CD14-positive monocyte (primary cell): ENCODE data around the gene ZBTB8B. TPM values are rescaled to one million over a fixed set of nuclear protein-coding genes. Genes with fewer than 3 reads are reported as not detected.

Source experiments
- DNase-seq, 3 donors: peaks; one replicate each; pipeline ENCODE4 v3.0.0-alpha.2; 2011 to 2022
- H2AFZ ChIP-seq: 2 replicates; pipeline ENCODE4 v1.6.0; 2012; ENCODE audit warnings: mild to moderate bottlenecking, low read depth, low read length, inconsistent platforms; ENCODE audit not compliant: insufficient read depth, poor library complexity, severe bottlenecking
- H3K27ac ChIP-seq, 2 donors: 1 replicate in 1 of 2; 2 replicates in 1 of 2; pipeline ENCODE4 v1.5.1; 2012 to 2013; ENCODE audit warnings: low read length in 2 of 2, control low read depth in 1 of 2, inconsistent platforms in 1 of 2, low read depth in 1 of 2, mild to moderate bottlenecking in 1 of 2
- H3K27me3 ChIP-seq, 2 donors: one replicate each; pipeline versions ENCODE4 v1.6.0 to v1.6.1; 2011 to 2013; ENCODE audit warnings: low read length in 2 of 2; ENCODE audit not compliant: control insufficient read depth in 2 of 2, insufficient read depth in 2 of 2
- H3K36me3 ChIP-seq, 2 donors: replicated peaks in 1 of 2; 1 replicate in 1 of 2; 2 replicates in 1 of 2; pipeline versions ENCODE4 v1.5.1 to v1.6.1; 2012 to 2013; ENCODE audit warnings: low read length in 2 of 2, control low read depth in 1 of 2, inconsistent platforms in 1 of 2, mild to moderate bottlenecking in 1 of 2; ENCODE audit not compliant: insufficient read depth in 2 of 2, control insufficient read depth in 1 of 2
- H3K4me1 ChIP-seq, 2 donors: 1 replicate in 1 of 2; 2 replicates in 1 of 2; pipeline versions ENCODE4 v1.5.1 to v1.6.1; 2012 to 2013; ENCODE audit warnings: low read length in 2 of 2, control low read depth in 1 of 2, inconsistent platforms in 1 of 2, mild to moderate bottlenecking in 1 of 2, moderate library complexity in 1 of 2; ENCODE audit not compliant: insufficient read depth in 2 of 2, control insufficient read depth in 1 of 2
- H3K4me2 ChIP-seq: replicated peaks from 2 replicates; pipeline ENCODE3; 2012; ENCODE audit warnings: low read length, moderate library complexity, mild to moderate bottlenecking; ENCODE audit not compliant: poor library complexity, severe bottlenecking; ENCODE audit errors: extremely low read depth
- H3K4me3 ChIP-seq, 3 experiments: fragments of 200-600 bp in 1 of 3; sonication (generic) in 1 of 3; replicated peaks in 1 of 3; 1 replicate in 2 of 3; 2 replicates in 1 of 3; pipeline ENCODE4 v1.5.1; 2011 to 2013; ENCODE audit warnings: low read length in 3 of 3, mild to moderate bottlenecking in 3 of 3, control low read depth in 2 of 3, low read depth in 2 of 3, inconsistent platforms in 1 of 3, moderate library complexity in 1 of 3
- H3K79me2 ChIP-seq: 2 replicates; pipeline ENCODE4 v1.6.0; 2012; ENCODE audit warnings: mild to moderate bottlenecking, control low read depth, inconsistent platforms, low read length, moderate library complexity; ENCODE audit not compliant: insufficient read depth
- H3K9ac ChIP-seq: 2 replicates; pipeline ENCODE4 v1.6.0; 2017; ENCODE audit warnings: low read length, mild to moderate bottlenecking; ENCODE audit not compliant: insufficient read depth, poor library complexity, severe bottlenecking
- H3K9me3 ChIP-seq, 2 donors: replicated peaks in 1 of 2; 1 replicate in 1 of 2; 2 replicates in 1 of 2; pipeline versions ENCODE4 v1.5.1 to v1.6.1; 2012 to 2013; ENCODE audit warnings: low read length in 2 of 2, control low read depth in 1 of 2; ENCODE audit not compliant: control insufficient read depth in 1 of 2, insufficient read depth in 1 of 2
- H4K20me1 ChIP-seq: 2 replicates; pipeline ENCODE4 v1.6.0; 2012; ENCODE audit warnings: mild to moderate bottlenecking, low read length, control low read depth, moderate library complexity; ENCODE audit not compliant: insufficient read depth
- H3K27ac Mint-ChIP-seq, 7 donors: one replicate each; pipeline ENCODE4 v1.8.0; 2020; ENCODE audit warnings: mild to moderate bottlenecking in 7 of 7, mixed read lengths in 7 of 7, moderate library complexity in 6 of 7, inconsistent platforms in 2 of 7
- H3K27me3 Mint-ChIP-seq, 3 donors: one replicate each; pipeline ENCODE4 v1.8.0; 2021 to 2022; ENCODE audit warnings: low read depth in 3 of 3, mild to moderate bottlenecking in 3 of 3, mixed read lengths in 3 of 3, moderate library complexity in 3 of 3, inconsistent platforms in 1 of 3
- H3K36me3 Mint-ChIP-seq, 2 donors: one replicate each; pipeline ENCODE4 v1.8.0; 2020; ENCODE audit warnings: mixed read lengths in 2 of 2, inconsistent platforms in 1 of 2, mild to moderate bottlenecking in 1 of 2
- H3K4me1 Mint-ChIP-seq: one replicate; pipeline ENCODE4 v1.8.0; 2020; ENCODE audit warnings: mild to moderate bottlenecking, mixed read lengths
- H3K4me3 Mint-ChIP-seq, 2 donors: one replicate each; pipeline ENCODE4 v1.8.0; 2020; ENCODE audit warnings: mild to moderate bottlenecking in 2 of 2, mixed read lengths in 2 of 2, moderate library complexity in 1 of 2
- H3K9me3 Mint-ChIP-seq, 7 donors: one replicate each; pipeline ENCODE4 v1.8.0; 2020 to 2022; ENCODE audit warnings: mixed read lengths in 7 of 7, mild to moderate bottlenecking in 6 of 7, moderate library complexity in 6 of 7, inconsistent platforms in 2 of 7
- WGBS: methylation state at CpG from one replicate; pipeline ENCODE4 v1.1.5; 2013; ENCODE audit warnings: missing lambda C conversion rate; ENCODE audit not compliant: insufficient coverage; 5-methylcytosine and 5-hydroxymethylcytosine counted together
- intact Hi-C, 2 donors: fragments of 100-400 bp; cut with micrococcal nuclease; formaldehyde crosslinking; loops; one replicate each; pipeline versions ENCODE4 v1.15.0 to v1.15.1; 2023
- polyA plus RNA-seq, 3 donors: library from polyadenylated mRNA; depleted of rRNA in 1 of 3; unstranded in 2 of 3; stranded (reverse) in 1 of 3; fragments of 300-500 nt in 2 of 3; fragments of >200 nt in 1 of 3; fragmentation: Illumina TruSeq in 2 of 3; gene quantifications; 1 replicate in 2 of 3; 2 replicates in 1 of 3; pipeline ENCODE4 v1.2.3, GENCODE V29; 2012 to 2021
- TF ChIP-seq, protein P1 (sequence below): fragments of 200-600 bp; IDR thresholded peaks from one replicate; pipeline ENCODE4 v1.8.0; 2022; ENCODE audit warnings: antibody characterized with exemption, mild to moderate bottlenecking

Gene ZBTB8B
- polyA plus RNA-seq, 3 donors: not detected

DNA sequence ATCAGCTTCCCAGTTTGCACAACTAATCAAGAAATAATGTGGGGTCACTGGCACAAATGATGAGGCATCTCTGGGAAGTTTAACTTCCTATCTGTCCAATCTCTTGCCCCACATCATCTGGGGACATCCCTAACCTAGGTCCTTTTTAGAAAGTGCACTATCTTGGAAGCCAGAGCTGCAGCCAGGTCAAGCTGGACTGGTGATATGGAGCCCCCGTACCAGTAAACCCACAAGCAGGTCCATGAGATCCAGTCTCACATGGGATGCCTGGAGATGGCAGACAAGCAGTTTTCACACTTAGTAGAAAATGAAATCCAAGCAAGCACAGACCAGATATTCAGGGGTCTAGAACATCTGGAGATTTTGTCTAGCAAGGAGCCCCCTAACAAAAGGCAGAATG lies 43.1 kb upstream of the ZBTB8B start:
- H3K4me1 ChIP-seq: no peaks in the 10 kb centered on the region
- TF ChIP-seq, protein P1, sequence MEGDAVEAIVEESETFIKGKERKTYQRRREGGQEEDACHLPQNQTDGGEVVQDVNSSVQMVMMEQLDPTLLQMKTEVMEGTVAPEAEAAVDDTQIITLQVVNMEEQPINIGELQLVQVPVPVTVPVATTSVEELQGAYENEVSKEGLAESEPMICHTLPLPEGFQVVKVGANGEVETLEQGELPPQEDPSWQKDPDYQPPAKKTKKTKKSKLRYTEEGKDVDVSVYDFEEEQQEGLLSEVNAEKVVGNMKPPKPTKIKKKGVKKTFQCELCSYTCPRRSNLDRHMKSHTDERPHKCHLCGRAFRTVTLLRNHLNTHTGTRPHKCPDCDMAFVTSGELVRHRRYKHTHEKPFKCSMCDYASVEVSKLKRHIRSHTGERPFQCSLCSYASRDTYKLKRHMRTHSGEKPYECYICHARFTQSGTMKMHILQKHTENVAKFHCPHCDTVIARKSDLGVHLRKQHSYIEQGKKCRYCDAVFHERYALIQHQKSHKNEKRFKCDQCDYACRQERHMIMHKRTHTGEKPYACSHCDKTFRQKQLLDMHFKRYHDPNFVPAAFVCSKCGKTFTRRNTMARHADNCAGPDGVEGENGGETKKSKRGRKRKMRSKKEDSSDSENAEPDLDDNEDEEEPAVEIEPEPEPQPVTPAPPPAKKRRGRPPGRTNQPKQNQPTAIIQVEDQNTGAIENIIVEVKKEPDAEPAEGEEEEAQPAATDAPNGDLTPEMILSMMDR: no peak
- Mint-ChIP-seq H3K9me3 (peaks cover 0 to 19% (median 14%) of the 10 kb centered on the region in 7 donors), H3K27me3 (peaks cover 16 to 32% (median 21%) of the 10 kb centered on the region in 3 donors), H3K4me3 (no peak overlapping the region), H3K36me3 (no peaks in the 10 kb centered on the region), H3K4me1 (no peaks in the 10 kb centered on the region), H3K27ac (no peak overlapping the region)
- H4K20me1 ChIP-seq: no peaks in the 10 kb centered on the region
- no peak overlapping the region for H2AFZ ChIP-seq
- no peak overlapping the region for H3K4me3 ChIP-seq
- no peaks in the 10 kb centered on the region for H3K79me2 ChIP-seq
- H3K9me3 ChIP-seq: no peaks in the 10 kb centered on the region
- 100% methylated on average over 1 of the region's 1 CpG for WGBS
- no peaks in the 10 kb centered on the region for H3K36me3 ChIP-seq
- DNase-seq: no peak
- intact Hi-C loops: no loop called here
- H3K27me3 ChIP-seq: peaks cover 8 to 9% of the 10 kb centered on the region in 2 donors
- H3K27ac ChIP-seq: no peak overlapping the region
- no peak overlapping the region for H3K9ac ChIP-seq
- H3K4me2 ChIP-seq: no peak overlapping the region

DNA sequence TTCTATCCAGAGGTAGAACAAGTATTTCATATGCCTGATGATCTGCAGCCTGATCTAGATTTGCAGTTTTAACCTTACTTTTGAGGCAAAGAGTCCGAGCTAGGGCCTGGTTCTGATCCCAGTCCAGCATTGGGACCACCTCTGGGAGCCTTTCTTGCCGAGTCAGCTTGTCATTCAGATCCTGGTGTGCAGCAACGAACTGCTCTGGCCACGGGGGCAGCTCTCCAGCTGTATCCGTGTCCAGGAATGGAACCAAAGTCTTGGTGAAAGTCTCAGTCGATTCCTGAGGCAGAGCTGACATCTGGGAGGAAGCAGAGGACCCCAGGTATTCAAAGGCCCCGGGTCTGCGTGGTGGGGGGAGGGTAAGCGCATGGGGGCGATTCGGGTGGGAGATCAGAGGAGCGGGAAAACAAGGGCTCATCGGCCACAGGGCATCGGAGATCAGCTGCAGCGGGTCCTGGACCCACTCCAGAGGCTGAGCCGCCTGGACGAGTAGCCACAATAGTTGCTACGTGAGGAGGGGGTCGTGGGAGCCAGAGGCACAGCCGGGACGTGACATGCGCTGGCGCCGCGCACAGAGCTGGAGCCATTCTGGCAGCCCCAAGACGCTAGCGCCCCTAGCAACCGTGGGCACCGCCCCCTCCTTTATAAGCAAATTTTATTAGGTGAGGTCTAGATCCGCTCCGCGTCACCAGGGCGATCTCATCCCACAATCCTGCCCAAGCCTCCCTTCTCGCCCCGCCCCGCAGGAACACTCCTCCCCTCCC lies 38.2 kb upstream of the ZBTB8B start:
- no peak overlapping the region for H2AFZ ChIP-seq
- no peak overlapping the region for H3K9ac ChIP-seq
- no peaks in the 10 kb centered on the region for H3K79me2 ChIP-seq
- Mint-ChIP-seq H3K4me1 (peaks cover 3% of the 10 kb centered on the region), H3K27ac (peak overlapping the region in 2 of 7 donors; percentile 17 to 64), H3K27me3 (peaks cover 22 to 57% (median 52%) of the 10 kb centered on the region in 3 donors), H3K36me3 (no peaks in the 10 kb centered on the region), H3K4me3 (peak overlapping the region; percentile 46 to 55), H3K9me3 (peaks cover 0 to 5% (median 1%) of the 10 kb centered on the region in 7 donors)
- no peak overlapping the region for H3K4me3 ChIP-seq
- 9% methylated on average over 22 of the region's 36 CpGs for WGBS
- no peaks in the 10 kb centered on the region for H3K4me1 ChIP-seq
- no peaks in the 10 kb centered on the region for H4K20me1 ChIP-seq
- no peaks in the 10 kb centered on the region for H3K9me3 ChIP-seq
- TF ChIP-seq, protein P1: no peak
- H3K4me2 ChIP-seq: no peak overlapping the region
- intact Hi-C loops: no loop called here
- H3K36me3 ChIP-seq: no peaks in the 10 kb centered on the region
- H3K27me3 ChIP-seq: peaks cover 21 to 25% of the 10 kb centered on the region in 2 donors
- DNase-seq: no peak
- no peak overlapping the region for H3K27ac ChIP-seq
